Skeletal muscle cell (primary cell): ENCODE measurements around the gene RNASE8.
A peak's percentile ranks its signal among the peaks of the same experiment; 100 is the strongest.

Source experiments
- DNase-seq: peaks from one replicate; pipeline ENCODE4 v3.0.0-alpha.2; 2010; ENCODE audit warnings: low read depth
- H3K4me3 ChIP-seq: 2 replicates; pipeline ENCODE4 v1.5.1; 2011; ENCODE audit warnings: low read depth, mild to moderate bottlenecking, control low read depth, low read length, moderate library complexity

RNASE8 gene

DNA sequence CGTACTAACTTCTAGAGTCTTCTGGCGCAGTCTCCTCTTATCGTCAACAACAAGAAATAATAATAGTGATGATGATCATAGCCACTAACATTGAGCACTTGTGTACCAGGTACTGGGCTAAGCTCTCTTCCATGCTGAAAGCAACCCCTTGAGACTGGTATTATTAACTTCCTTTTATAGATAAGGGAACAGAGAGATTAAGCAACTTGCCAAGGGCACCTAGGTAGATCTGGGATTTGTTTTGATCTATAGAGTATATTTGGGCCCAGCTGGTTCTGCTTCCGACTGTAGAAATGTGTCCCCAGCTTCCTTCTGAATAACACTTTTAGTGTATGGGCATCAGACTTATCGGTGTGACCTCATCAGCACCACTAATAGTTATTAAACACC, 42.0 kb downstream of the RNASE8 start:
- H3K4me3 ChIP-seq = no peak overlapping the region
- DNase-seq = no peak

DNA sequence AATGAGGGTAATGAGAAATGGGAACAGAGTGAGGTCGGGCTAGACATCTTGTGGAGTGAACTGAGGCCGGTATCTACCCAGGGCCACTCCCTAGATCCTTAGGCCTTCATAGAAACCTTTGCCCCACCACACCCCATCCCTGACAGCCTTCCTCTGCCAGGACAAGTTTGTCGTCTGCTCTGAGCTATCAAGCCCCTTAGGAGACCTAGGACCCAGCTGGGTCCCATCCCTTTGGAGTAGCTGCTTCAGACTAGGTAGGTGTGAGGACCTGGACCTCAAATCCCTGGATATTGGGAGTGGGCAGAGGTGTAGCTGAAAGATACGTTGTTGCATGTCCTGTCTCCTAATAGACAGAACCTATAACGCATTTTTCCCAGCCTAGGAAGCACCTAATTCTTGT, 43.3 kb downstream of the RNASE8 start, which contains the start of gene TMEM253:
TSS of gene TMEM253 (plus strand) at position 136 of the 400 bp plus-strand sequence. CDS start 278 bp downstream, outside the sequence.
- DNase-seq = no peak
- H3K4me3 ChIP-seq = no peak within 1 kb of the TSS

DNA sequence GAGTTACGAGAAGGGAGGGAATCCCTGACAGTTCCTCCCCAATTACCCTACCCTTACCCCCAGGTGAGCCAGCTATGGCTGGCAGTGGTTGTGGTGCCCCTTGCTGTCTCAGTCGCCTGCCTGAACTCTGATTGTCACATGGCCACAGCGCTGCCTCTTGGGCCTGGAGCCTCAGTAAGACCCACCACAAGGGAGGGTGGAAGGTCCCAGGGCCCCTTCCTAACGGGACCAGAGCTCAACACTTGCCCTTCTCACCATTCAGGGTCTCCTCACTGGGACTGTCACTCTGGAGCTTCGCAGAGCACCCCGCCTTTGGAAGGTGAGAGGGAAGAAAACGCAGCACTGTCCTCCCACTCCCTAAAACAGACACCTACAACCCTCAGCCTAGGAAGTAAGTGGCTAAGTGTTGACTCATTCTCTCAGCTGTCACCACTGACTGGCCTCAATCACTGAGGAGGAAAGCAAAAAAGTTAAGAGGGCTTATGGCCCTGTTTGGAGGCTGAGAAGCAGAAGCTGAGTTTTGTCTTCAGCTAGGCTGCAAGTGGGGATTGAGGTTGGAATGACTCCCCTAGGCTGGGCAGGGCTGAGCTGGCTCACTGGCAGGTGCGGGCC, 44.3 kb downstream of the RNASE8 start:
- DNase-seq = no peak
- no peak overlapping the region for H3K4me3 ChIP-seq

DNA sequence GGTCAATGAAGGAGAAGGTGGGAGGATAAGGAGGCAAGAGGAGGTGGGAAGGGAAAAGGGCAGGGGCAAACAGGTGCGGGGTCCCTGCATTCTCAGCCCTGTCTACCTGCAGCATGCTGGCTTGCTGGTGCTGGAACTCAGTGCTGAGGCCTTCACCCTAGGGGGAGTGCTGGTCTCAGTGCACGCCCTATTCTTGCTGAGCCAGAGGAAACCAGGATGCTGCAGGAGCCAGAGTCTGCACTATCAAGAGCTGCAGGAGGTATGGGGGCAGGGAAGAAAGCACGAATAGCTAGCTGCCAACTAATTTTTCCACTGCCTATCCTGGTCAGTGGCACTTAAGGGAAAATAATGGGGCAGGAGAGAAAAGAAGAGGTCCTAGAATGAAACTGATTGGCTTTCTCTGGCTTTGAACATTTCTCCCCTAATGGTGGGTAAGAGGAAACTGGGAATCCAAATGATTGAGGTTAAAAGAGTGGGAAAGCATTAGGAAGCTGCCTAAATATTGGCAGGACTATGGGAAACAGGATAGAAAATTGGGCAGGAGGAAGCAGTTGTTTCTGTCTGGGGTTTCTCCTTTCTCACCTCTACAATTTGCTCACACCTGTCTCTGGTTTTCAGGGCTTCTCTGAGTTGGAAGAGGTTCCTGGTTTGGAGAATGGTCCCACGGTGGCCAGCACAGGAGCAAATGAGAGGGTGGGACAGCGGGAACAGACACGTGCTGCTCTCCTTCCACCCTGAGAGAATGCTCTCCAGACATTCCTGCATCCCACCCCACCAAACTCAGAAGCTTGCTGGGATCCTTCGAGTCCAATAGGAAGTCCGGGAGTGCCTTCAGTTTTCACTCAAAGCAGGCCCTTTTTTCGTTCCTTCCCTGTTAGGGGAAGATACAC, 45.1 kb downstream of the RNASE8 start:
- peak overlapping the region; percentile 71 for H3K4me3 ChIP-seq
- DNase-seq = no peak

DNA sequence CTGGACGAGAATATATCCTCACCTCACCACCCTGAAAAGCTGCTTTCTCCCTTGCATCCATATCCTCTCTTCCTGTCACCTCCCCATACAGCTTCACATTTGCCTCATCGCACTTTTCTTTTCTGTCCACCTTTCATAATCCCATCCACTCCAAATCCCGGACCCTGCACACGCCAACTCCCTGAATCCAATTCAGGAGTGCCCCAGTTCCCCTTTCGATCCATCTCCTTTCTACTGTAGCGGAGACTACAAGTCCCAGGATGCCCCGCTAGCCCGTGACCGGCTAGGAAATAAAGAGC, 45.7 kb downstream of the RNASE8 start:
- peak overlapping the region; percentile 71 for H3K4me3 ChIP-seq
- no peak for DNase-seq

DNA sequence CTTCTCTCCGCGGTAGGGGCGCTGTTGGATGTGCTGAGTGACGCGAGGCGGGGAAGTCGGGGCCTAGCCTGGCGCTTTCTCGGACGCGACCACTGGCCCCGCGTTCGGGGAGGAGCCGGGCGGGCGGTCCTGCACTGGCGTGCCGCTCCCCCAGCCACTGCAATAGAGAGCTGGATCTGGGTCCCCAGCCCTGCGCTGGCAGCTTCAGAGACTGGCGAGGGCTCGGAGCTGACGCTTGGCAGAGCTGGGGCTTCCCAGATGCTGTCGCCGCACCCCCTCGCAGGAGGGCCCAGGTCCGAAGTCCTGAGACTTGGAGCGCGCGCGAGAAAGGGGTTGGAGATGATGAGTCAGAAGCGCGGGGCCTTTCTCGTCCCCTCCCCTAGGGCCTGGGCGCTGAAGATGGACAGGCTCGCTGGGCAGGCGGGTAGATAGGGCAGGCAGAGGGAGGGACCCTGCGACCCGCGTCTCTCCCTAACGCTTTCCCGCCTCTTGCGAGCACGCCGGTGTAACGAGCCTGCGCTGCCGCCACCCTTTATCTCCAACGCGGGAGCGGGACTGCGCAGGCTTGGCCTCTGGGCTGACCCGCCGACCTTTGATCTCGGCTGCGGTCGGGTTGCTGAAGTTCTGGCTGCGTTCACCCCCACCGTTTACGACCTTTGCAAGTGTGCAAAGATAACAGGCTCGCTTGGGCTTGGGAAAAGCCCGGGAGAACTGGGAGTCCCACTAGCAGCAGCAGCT, 46.3 kb downstream of the RNASE8 start:
- DNase-seq = peak; percentile 87
- peak overlapping the region; percentile 71 for H3K4me3 ChIP-seq

DNA sequence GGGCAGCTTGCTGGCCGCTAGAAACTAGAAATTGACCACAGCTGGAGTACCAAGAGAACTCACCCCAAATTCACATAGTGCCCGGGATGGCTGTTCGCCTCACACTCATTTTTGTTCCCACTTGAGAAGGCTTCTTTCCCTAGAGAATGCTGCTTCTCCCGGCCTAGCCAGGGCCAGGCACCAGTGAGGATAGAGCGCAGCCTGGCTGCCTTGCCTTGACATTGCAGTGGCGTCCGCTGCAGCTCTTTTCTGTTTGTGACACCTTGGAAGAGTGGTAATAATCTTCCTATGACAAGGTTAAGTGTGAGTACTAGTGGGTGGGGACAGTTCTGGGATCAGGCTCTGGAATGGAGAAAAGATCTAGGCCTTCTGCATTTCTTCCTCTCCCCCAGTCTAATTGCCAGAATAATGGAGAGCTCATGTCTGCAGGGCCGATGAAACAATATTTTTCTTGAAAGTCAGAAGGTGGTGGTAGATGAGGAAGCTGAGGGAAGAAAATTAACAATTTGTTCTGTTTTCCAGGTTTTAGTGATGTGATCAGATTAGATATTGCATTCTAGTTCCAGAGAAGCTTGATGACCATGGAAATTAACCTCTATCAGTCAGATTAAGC, 46.9 kb downstream of the RNASE8 start:
- peak overlapping the region; percentile 71 for H3K4me3 ChIP-seq
- DNase-seq = peak; percentile 64

DNA sequence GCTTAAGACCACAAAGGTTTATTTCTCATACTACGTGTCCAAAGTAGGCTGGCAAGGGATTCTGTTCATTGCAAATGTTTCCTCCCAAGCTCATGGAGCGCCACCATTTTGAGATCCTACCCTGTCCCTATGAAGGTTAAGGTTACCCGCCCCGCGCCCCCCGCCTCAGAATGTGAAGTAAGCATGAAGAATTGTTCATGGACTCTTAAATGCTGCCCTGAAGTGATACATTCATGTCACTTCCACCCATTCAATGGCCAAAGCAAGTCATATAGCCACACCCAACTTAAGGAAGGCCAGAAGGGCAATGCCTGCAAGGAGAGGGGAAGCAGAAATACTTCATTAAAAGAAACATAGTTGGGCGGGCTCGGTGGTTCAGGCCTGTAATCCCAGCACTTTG, 47.5 kb downstream of the RNASE8 start:
- H3K4me3 ChIP-seq = no peak overlapping the region
- DNase-seq = no peak

DNA sequence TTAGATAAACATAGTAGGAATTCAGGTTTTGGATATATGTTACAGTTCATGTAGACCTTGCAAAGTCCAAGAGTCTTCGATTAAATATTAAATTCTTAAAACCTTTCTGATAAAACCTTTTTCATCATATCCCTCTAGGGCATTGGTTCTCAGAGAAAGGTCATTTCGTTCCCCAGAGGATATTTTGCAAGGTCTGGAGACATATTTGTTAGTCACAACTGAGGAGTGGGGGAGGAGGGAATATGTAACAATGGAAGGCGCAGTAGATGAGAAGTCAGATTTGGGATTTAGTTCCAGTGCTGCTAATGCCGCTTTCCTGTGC, 48.5 kb downstream of the RNASE8 start:
- no peak overlapping the region for H3K4me3 ChIP-seq
- no peak for DNase-seq

DNA sequence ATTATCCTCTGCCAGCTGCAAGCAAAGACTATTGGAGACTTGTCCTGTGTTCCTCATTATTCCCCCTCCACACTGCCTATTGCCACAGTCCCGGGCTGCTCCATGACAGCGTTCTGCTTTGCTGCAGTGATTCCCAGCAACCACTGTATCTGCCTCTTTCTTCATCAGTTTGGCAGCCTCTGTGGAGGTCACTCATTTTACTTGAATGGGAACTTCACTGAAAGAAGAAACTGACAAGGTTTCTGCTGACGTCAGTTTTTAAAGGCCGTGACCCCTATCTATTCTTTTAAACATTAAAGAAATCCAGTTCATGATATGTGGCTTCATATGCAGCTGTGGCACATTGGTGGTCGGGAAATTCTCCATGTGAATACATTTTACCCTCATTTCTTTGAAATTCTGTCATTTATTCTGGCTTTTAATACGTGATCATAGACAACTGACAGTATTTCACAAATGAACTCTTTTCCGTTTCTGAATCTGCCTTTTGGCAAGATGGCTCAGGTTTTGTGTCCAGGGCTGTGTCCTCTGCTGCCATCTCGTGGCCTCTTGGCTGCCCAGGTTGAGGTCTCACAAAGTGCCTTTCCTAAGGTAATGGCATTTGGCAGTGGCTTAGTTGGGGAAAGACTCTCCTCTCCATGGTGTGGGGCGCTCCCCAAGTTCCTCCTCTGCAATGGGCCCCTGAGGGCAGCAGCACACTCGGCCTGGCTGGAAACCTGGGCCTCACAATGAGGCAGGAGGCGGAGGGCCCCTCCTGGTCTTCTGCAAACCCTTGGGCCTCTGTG, 49.1 kb downstream of the RNASE8 start:
- DNase-seq = peak; percentile 49
- H3K4me3 ChIP-seq = no peak overlapping the region

DNA sequence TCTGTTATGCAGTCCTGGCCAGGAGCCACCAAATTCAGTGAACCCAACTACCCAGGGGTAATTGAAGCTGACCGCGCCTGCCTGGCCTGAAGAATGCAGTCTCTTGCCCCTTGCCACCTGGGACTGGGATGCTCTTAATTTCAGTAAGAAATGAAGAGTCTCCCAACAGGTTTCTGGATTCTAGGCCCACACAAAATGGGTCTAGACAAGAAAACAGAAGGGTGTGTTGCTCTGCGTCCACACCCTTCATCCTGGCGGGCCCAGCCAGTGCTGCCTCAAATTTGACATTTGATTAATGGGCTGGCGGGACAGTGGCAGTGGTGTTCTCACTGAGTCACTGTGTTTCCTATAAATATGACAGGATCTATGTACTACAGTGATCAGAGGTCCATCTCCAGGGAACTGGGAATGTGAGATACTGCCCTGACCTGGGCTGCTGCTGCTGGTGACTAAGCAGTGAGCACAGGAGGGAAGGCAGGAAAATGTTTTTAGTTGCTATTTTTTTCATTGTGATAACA, 49.7 kb downstream of the RNASE8 start:
- H3K4me3 ChIP-seq = no peak overlapping the region

More for the DNA sequence above, 49.7 kb downstream of the RNASE8 start:
- DNase-seq = peak; percentile 65
